Skeletal muscle cell (primary cell): ENCODE data around the gene CRACR2B.

Experiments used
- DNase-seq: peaks from one replicate; pipeline ENCODE4 v3.0.0-alpha.2; 2010; ENCODE audit warnings: low read depth
- H3K4me3 ChIP-seq: 2 replicates; pipeline ENCODE4 v1.5.1; 2011; ENCODE audit warnings: low read depth, mild to moderate bottlenecking, control low read depth, low read length, moderate library complexity

Gene CRACR2B

DNA sequence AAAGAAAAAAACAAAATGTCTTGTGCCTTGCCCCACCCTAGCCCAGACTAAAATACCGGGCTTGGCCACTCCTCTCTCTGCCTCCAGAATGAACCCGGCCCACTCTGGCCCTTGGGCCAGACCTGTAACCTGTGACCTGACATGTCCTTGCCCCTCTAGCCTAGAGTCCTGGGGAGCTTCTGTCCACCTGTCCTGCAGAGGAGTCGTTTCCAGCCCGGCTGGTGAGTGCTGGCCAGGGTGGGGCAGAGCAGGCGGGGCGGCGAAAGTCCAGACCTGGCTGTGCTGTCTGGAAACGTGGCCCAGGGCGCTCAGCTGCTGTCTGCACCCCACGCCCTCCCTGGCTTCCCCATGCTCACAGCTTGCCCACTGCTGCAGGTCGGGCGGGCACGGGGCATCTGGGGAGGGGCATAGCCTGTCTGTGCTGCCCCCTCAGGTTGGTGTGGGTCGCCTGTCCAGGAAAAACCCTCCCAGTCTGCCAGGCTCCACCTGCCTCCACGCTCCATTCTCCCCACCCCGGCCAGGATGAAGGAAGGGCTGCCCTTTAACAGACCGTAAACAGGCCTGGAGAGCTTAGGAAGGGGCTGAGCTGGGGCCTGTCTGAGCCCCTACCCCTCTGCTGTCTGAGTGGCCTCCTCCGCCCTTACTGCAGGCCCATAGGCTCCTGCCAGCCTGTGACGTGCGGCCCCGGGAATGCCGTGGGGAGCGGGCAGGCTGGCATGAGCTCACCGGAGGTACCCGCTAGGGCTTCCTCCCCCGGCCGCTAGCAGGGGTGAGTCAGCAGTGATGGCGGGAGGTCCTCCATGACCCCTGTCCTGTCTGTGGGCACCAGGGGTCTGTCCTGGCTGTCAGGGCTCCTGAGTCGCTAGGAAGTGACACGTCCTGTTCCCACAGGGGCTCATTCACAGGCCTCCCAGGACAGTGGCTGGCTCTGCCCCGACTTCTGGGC is 6.9 kb downstream of the CRACR2B start:
- DNase-seq, result no peak
- peak overlapping the region; percentile 78 for H3K4me3 ChIP-seq

DNA sequence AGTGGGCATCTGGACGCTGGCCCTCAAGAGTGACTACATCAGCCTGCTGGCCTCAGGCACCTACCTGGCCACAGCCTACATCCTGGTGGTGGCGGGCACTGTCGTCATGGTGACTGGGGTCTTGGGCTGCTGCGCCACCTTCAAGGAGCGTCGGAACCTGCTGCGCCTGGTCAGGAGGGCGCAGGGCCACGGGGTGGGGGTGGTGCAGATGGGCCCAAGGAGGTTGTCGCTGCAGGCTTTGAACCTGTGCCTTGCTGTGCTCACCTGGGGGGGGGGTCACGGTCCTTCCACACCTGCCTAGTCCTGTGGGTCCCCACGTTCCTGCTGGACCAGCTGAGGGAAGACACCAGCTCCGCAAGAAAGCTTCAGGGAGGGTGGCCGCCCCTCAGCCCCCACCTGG is 8.6 kb downstream of the CRACR2B start:
- H3K4me3 ChIP-seq, result no peak overlapping the region
- no peak for DNase-seq

GRCh38 chr11:836700-837099 is 9.0 kb downstream of the CRACR2B start:
- DNase-seq, result no peak
- H3K4me3 ChIP-seq, result no peak overlapping the region

- DNase-seq, result no peak
- no peak overlapping the region for H3K4me3 ChIP-seq
These were observed 9.7 kb downstream of the CRACR2B start for GRCh38 chr11:837189-837989.

- no peak for DNase-seq
- H3K4me3 ChIP-seq, result no peak overlapping the region
These were observed 10.2 kb downstream of the CRACR2B start for GRCh38 chr11:837990-838307.

DNA sequence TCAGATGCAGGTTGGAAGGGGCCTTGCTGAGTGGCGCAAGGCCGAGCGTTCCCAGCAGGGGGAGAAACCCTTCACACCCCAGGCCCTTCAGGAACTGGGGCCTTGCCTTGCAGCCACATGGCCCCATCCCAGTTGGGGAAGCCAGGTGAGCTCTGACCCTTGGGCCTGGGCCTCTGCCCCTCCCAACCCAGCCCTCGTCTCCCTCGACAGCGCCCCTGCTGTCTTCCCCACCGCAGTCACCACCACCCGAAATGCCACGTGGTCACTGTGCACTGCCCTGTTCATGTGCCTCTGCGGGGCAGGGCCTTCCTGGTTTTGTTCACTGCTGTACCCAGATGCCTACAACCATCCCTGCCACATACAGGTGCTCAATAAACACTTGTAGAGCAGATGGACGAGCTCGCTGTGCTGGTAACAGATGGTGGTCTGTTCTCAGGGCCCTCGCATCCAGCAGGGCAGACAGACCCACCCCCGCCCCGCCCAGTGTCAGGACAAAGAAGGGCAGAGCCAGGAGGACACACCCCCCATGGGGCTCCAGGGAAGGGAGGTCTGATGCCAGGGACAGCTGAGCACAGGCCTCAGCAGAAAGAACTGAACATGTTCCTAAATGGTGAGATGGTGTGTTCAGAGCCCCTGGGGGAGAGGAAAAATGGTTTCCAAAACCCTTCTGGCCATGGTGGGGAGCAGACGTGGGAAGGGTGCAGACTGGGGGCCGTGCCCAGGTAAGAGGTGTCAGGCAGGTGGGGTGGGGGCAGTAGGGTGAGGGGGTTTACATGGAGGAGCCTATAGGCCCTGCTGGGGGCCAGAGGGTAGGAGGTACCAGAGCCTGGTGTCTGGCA is 10.9 kb downstream of the CRACR2B start:
- no peak overlapping the region for H3K4me3 ChIP-seq
- no peak for DNase-seq

GRCh38 chr11:839280-839623 is 11.5 kb downstream of the CRACR2B start:
- no peak overlapping the region for H3K4me3 ChIP-seq
- no peak for DNase-seq

GRCh38 chr11:839875-840617 is 12.3 kb downstream of the CRACR2B start:
- no peak overlapping the region for H3K4me3 ChIP-seq

GRCh38 chr11:841981-842369 is 14.3 kb downstream of the CRACR2B start:
- no peak for DNase-seq
- peak overlapping the region; percentile 96 for H3K4me3 ChIP-seq

More at GRCh38 chr11:839875-840617, 12.3 kb downstream of the CRACR2B start:
- no peak for DNase-seq

GRCh38 chr11:842370-843002 is 14.8 kb downstream of the CRACR2B start, which contains the start of the genes POLR2L and TSPAN4:
Gene POLR2L, minus strand, starts transcription at chr11:842529. Its CDS starts 21 bp downstream, at chr11:842508.
Gene TSPAN4, plus strand, starts transcription at chr11:842852. Its CDS starts 7,453 bp downstream, at chr11:850305.
- peak within 1 kb of the TSS; percentile 96 for H3K4me3 ChIP-seq
- peak; percentile 64 for DNase-seq

GRCh38 chr11:843086-843734 is 15.5 kb downstream of the CRACR2B start:
- H3K4me3 ChIP-seq, result peak overlapping the region; percentile 96
- no peak for DNase-seq

GRCh38 chr11:843818-844692 is 16.3 kb downstream of the CRACR2B start:
- peak; percentile 82 for DNase-seq
- peak overlapping the region; percentile 96 for H3K4me3 ChIP-seq

- peak overlapping the region; percentile 96 for H3K4me3 ChIP-seq
- peak; percentile 73 for DNase-seq
These were observed 17.2 kb downstream of the CRACR2B start for GRCh38 chr11:844693-845644.

DNA sequence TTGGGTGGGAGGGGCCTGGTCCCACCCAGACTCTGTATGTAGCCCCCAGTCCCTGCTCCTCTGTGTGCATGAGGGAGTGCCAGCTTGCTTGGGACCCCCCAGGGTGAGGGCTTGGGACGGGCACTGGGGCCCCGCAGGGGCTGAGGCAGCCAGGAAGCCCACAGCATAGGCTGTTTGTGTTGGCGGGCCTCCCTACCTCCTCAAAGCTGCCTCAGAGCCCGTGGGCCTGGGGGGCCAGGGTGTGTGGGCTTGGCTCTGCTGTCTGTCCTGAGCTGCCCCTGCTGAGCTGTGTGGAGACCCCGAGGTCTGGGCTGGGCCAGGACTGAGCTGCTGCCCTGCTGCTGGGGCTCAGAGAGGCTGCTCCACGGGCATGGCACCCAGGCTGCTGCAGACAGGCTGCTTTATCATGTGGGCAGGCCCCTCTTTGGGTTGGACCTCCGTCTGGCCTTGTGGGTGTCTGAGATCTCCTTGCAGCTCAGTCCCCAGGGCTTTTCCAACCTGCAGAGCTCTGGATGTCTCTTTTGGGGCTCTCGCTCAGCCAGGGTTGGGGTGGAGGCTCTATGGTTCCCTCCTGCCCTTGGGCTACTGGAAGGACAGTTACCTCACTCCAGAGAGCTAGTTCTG is 18.3 kb downstream of the CRACR2B start:
- H3K4me3 ChIP-seq, result peak overlapping the region; percentile 7
- no peak for DNase-seq

GRCh38 chr11:846496-847098 is 18.9 kb downstream of the CRACR2B start:
- no peak overlapping the region for H3K4me3 ChIP-seq
- no peak for DNase-seq
